Panc1 (cell line): ENCODE data around the gene PDGFA. TPM values are rescaled to one million over a fixed set of nuclear protein-coding genes. Genes with fewer than 3 reads are reported as not detected.

Experiments used
- ATAC-seq: fragments of 200-7000 bp; cut with Tn5 transposase; 2 replicates; pipeline ENCODE4 v1.9.1; 2020; ENCODE audit warnings: mild to moderate bottlenecking, moderate library complexity
- BruUV-seq: library from RNA; stranded (reverse); fragments of 400-500 nt; replicated peaks from 2 replicates; lab custom pipeline; 2021; lab: Mats Ljungman, UMichigan
- CTCF ChIA-PET: fragments of 300-600 bp; sonication (Branson Sonifier 250); formaldehyde crosslinking; loops from one replicate; lab custom pipeline; 2022; ENCODE audit warnings: antibody characterized with exemption; lab: Charles Lee
- POLR2A ChIA-PET: fragments of 300-600 bp; sonication (Branson Sonifier 250); formaldehyde crosslinking; loops from one replicate; lab custom pipeline; 2022; ENCODE audit warnings: antibody characterized with exemption; lab: Charles Lee
- DNase-seq: peaks from one replicate; pipeline ENCODE4 v3.0.0-alpha.2; 2010; ENCODE audit warnings: low read depth, low spot score
- H3K27ac ChIP-seq: 2 replicates; pipeline ENCODE4 v1.5.1; 2011; ENCODE audit warnings: mild to moderate bottlenecking, low read length, inconsistent platforms
- H3K27me3 ChIP-seq: fragments of 200-500 bp; sonication (Bioruptor generic); 2 replicates; pipeline ENCODE4 v1.6.0; 2014; ENCODE audit warnings: low read length, inconsistent platforms; ENCODE audit not compliant: control insufficient read depth, insufficient read depth
- H3K36me3 ChIP-seq: fragments of 200-500 bp; sonication (Bioruptor generic); 2 replicates; pipeline ENCODE4 v1.5.1; 2014; ENCODE audit warnings: inconsistent platforms, mild to moderate bottlenecking, low read length, moderate library complexity; ENCODE audit not compliant: control insufficient read depth, insufficient read depth
- H3K4me1 ChIP-seq: 2 replicates; pipeline ENCODE4 v1.5.1; 2011; ENCODE audit warnings: inconsistent platforms, mild to moderate bottlenecking, low read length, moderate library complexity; ENCODE audit not compliant: control insufficient read depth, insufficient read depth
- H3K4me3 ChIP-seq, 2 experiments: 2 replicates each; pipeline ENCODE4 v1.5.1; 2011 to 2012; ENCODE audit warnings: low read depth in 2 of 2, low read length in 2 of 2, mild to moderate bottlenecking in 2 of 2, inconsistent platforms in 1 of 2, moderate library complexity in 1 of 2
- H3K9me3 ChIP-seq: fragments of 200-500 bp; sonication (Bioruptor generic); 2 replicates; pipeline ENCODE4 v1.5.1; 2014; ENCODE audit warnings: low read depth, mild to moderate bottlenecking, inconsistent platforms, low read length, moderate library complexity; ENCODE audit not compliant: control insufficient read depth, insufficient read depth
- POLR2AphosphoS5 ChIP-seq: IDR thresholded peaks from 2 replicates; pipeline ENCODE4 v1.6.1; 2012; ENCODE audit warnings: mild to moderate bottlenecking, low read depth, low read length, moderate library complexity
- SIN3A ChIP-seq: IDR thresholded peaks from 2 replicates; pipeline ENCODE4 v1.6.1; 2012; ENCODE audit warnings: low read depth, mild to moderate bottlenecking, low read length, moderate library complexity, borderline replicate concordance; ENCODE audit not compliant: insufficient read depth
- TCF7L2 ChIP-seq: IDR thresholded peaks from 2 replicates; pipeline ENCODE4 v1.6.1; 2011; ENCODE audit warnings: mild to moderate bottlenecking, low read depth, low read length, inconsistent platforms
- in situ Hi-C: cut with HindIII; loops from 2 replicates; pipeline ENCODE4 v1.10.0; 2016; ENCODE audit warnings: low sequenced_read_pairs, low pct_unique_long_range_greater_than_20kb
- intact Hi-C: fragments of 100-400 bp; cut with micrococcal nuclease; formaldehyde crosslinking; loops from one replicate; pipeline ENCODE4 v1.10.0; 2022; ENCODE audit not compliant: unreplicated experiment
- total RNA-seq: library from RNA; stranded (reverse); gene quantifications from one replicate; pipeline ENCODE4 v1.2.1, GENCODE V29; 2021; ENCODE audit not compliant: unreplicated experiment
- TF ChIP-seq, protein P1 (sequence below), 2 experiments: IDR thresholded peaks; 2 replicates each; pipeline ENCODE4 v1.6.1; 2011 to 2012; ENCODE audit warnings: low read depth in 2 of 2, control low read depth in 1 of 2, low read length in 1 of 2, mild to moderate bottlenecking in 1 of 2, moderate library complexity in 1 of 2; ENCODE audit not compliant: insufficient read depth in 1 of 2
- TF ChIP-seq, protein P2 (sequence below): fragments of 450-650 bp; IDR thresholded peaks from 2 replicates; pipeline ENCODE4 v1.5.1; 2017; ENCODE audit warnings: mild to moderate bottlenecking

Gene PDGFA
- total RNA-seq, 1 experiment from 2014 or later, result 18.5 TPM

- in situ Hi-C loops, result no loop called here
- no peaks in the 10 kb centered on the region; the same call in 1 of the 2 replicates for H3K36me3 ChIP-seq
- ATAC-seq, result no peak
- H3K27ac ChIP-seq, result no peak overlapping the region
- ChIA-PET POLR2A (no interaction called here), CTCF (interaction anchor here (0.6 kb wide), 1 partner anchor 192 kb away, joined by 3 read pairs; no protein-coding TSS in a partner anchor)
- TF ChIP-seq, protein P1, sequence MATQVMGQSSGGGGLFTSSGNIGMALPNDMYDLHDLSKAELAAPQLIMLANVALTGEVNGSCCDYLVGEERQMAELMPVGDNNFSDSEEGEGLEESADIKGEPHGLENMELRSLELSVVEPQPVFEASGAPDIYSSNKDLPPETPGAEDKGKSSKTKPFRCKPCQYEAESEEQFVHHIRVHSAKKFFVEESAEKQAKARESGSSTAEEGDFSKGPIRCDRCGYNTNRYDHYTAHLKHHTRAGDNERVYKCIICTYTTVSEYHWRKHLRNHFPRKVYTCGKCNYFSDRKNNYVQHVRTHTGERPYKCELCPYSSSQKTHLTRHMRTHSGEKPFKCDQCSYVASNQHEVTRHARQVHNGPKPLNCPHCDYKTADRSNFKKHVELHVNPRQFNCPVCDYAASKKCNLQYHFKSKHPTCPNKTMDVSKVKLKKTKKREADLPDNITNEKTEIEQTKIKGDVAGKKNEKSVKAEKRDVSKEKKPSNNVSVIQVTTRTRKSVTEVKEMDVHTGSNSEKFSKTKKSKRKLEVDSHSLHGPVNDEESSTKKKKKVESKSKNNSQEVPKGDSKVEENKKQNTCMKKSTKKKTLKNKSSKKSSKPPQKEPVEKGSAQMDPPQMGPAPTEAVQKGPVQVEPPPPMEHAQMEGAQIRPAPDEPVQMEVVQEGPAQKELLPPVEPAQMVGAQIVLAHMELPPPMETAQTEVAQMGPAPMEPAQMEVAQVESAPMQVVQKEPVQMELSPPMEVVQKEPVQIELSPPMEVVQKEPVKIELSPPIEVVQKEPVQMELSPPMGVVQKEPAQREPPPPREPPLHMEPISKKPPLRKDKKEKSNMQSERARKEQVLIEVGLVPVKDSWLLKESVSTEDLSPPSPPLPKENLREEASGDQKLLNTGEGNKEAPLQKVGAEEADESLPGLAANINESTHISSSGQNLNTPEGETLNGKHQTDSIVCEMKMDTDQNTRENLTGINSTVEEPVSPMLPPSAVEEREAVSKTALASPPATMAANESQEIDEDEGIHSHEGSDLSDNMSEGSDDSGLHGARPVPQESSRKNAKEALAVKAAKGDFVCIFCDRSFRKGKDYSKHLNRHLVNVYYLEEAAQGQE (IDR thresholded peaks at IDR 0.05; ENCODE audit: insufficient read depth in 1 of 2, low read depth in 2 of 2, low read length in 1 of 2), result no peak
- BruUV-seq, result no TSS peak
- H3K4me3 ChIP-seq, result no peak overlapping the region
- peaks cover 19% of the 10 kb centered on the region for H3K4me1 ChIP-seq
- H3K9me3 ChIP-seq, result no peaks in the 10 kb centered on the region
- no peak for DNase-seq
- H3K27me3 ChIP-seq, result no peaks in the 10 kb centered on the region; the same call in 1 of the 2 replicates
- intact Hi-C loops, result loop anchor here (5.0 to 10.0 kb wide), 2 partner anchors 111 to 196 kb away; no protein-coding TSS in a partner anchor
These were observed 4.0 kb upstream of the PDGFA start for GRCh38 chr7:523347-524336.

GRCh38 chr7:522951-523314, 3.3 kb upstream of the PDGFA start:
- no peak overlapping the region for H3K27ac ChIP-seq
- no peak for TF ChIP-seq POLR2AphosphoS5
- TF ChIP-seq, protein P2, sequence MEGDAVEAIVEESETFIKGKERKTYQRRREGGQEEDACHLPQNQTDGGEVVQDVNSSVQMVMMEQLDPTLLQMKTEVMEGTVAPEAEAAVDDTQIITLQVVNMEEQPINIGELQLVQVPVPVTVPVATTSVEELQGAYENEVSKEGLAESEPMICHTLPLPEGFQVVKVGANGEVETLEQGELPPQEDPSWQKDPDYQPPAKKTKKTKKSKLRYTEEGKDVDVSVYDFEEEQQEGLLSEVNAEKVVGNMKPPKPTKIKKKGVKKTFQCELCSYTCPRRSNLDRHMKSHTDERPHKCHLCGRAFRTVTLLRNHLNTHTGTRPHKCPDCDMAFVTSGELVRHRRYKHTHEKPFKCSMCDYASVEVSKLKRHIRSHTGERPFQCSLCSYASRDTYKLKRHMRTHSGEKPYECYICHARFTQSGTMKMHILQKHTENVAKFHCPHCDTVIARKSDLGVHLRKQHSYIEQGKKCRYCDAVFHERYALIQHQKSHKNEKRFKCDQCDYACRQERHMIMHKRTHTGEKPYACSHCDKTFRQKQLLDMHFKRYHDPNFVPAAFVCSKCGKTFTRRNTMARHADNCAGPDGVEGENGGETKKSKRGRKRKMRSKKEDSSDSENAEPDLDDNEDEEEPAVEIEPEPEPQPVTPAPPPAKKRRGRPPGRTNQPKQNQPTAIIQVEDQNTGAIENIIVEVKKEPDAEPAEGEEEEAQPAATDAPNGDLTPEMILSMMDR, result no peak
- TF ChIP-seq TCF7L2, result no peak; the same call in 1 of the 2 replicates
- TF ChIP-seq SIN3A, result no peak
- TF ChIP-seq, protein P1 (IDR thresholded peaks at IDR 0.05; ENCODE audit: insufficient read depth in 1 of 2, low read depth in 2 of 2, low read length in 1 of 2), result no peak
- POLR2A ChIA-PET, result interaction anchor here (0.6 kb wide), 1 partner anchor 120 kb away, joined by 3 read pairs; no protein-coding TSS in a partner anchor
- no peak overlapping the region; a peak in 2 of 4 replicates for H3K4me3 ChIP-seq
- intact Hi-C loops, result loop anchor here (5.0 to 10.0 kb wide), 2 partner anchors 112 to 196 kb away; no protein-coding TSS in a partner anchor
- no peaks in the 10 kb centered on the region; the same call in 1 of the 2 replicates for H3K27me3 ChIP-seq
- no TSS peak for BruUV-seq
- no peak for DNase-seq
- in situ Hi-C loops, result no loop called here
- CTCF ChIA-PET, result interaction anchor here (0.6 kb wide), 1 partner anchor 191 kb away, joined by 3 read pairs; no protein-coding TSS in a partner anchor
- peaks cover 19% of the 10 kb centered on the region for H3K4me1 ChIP-seq
- no peaks in the 10 kb centered on the region; the same call in 1 of the 2 replicates for H3K36me3 ChIP-seq
- no peaks in the 10 kb centered on the region for H3K9me3 ChIP-seq
- ATAC-seq, result no peak
